CD8-positive, alpha-beta memory T cell (primary cell): ENCODE results near the gene MYRIP. TPM values are rescaled to one million over a fixed set of nuclear protein-coding genes. Genes with fewer than 3 reads are reported as not detected.

Experiments
- CTCF ChIA-PET: fragments of 350-600 bp; sonication (Branson Sonifier 250); formaldehyde crosslinking; loops from one replicate; lab custom pipeline; 2021; ENCODE audit warnings: antibody characterized with exemption; lab: Charles Lee
- POLR2A ChIA-PET: fragments of 350-600 bp; sonication (Branson Sonifier 250); formaldehyde crosslinking; loops from one replicate; lab custom pipeline; 2021; ENCODE audit warnings: antibody characterized with exemption; lab: Charles Lee
- DNase-seq, 5 donors: peaks; one replicate each; pipeline versions ENCODE4 v3.0.0 to v3.0.0-alpha.2; 2020 to 2022; ENCODE audit warnings: mixed read lengths in 1 of 5
- H3K27ac ChIP-seq: one replicate; pipeline ENCODE4 v1.7.0; 2013; ENCODE audit warnings: low read depth, mild to moderate bottlenecking, low read length, moderate library complexity
- H3K27me3 ChIP-seq: 2 replicates; pipeline ENCODE4 v1.7.0; 2013; ENCODE audit warnings: low read length, mild to moderate bottlenecking; ENCODE audit not compliant: insufficient read depth, poor library complexity, severe bottlenecking
- H3K36me3 ChIP-seq: 2 replicates; pipeline ENCODE4 v1.7.0; 2013; ENCODE audit warnings: mild to moderate bottlenecking, low read length, moderate library complexity; ENCODE audit not compliant: insufficient read depth
- H3K4me1 ChIP-seq: 2 replicates; pipeline ENCODE4 v1.7.0; 2013; ENCODE audit warnings: mild to moderate bottlenecking, low read length, moderate library complexity; ENCODE audit not compliant: insufficient read depth
- H3K4me3 ChIP-seq: 2 replicates; pipeline ENCODE4 v1.7.0; 2013; ENCODE audit warnings: mild to moderate bottlenecking, low read length
- H3K9me3 ChIP-seq: 2 replicates; pipeline ENCODE4 v1.7.0; 2013; ENCODE audit warnings: mild to moderate bottlenecking, low read length
- H3K27ac Mint-ChIP-seq, 8 donors: one replicate each; pipeline ENCODE4 v1.8.0; 2020 to 2021; ENCODE audit warnings: mixed read lengths in 8 of 8, mild to moderate bottlenecking in 6 of 8, inconsistent platforms in 3 of 8, moderate library complexity in 3 of 8
- H3K27me3 Mint-ChIP-seq, 2 donors: one replicate each; pipeline ENCODE4 v1.8.0; 2020 to 2021; ENCODE audit warnings: mixed read lengths in 2 of 2, mild to moderate bottlenecking in 1 of 2, moderate library complexity in 1 of 2
- H3K36me3 Mint-ChIP-seq, 3 donors: one replicate each; pipeline ENCODE4 v1.8.0; 2020 to 2021; ENCODE audit warnings: mixed read lengths in 3 of 3, inconsistent platforms in 1 of 3, mild to moderate bottlenecking in 1 of 3
- H3K4me1 Mint-ChIP-seq, 3 donors: one replicate each; pipeline ENCODE4 v1.8.0; 2020 to 2021; ENCODE audit warnings: mixed read lengths in 3 of 3, inconsistent platforms in 1 of 3, mild to moderate bottlenecking in 1 of 3
- H3K4me3 Mint-ChIP-seq, 7 donors: one replicate each; pipeline ENCODE4 v1.8.0; 2020 to 2021; ENCODE audit warnings: mixed read lengths in 7 of 7, mild to moderate bottlenecking in 6 of 7, moderate library complexity in 4 of 7, inconsistent platforms in 2 of 7
- H3K9me3 Mint-ChIP-seq, 5 donors: one replicate each; pipeline ENCODE4 v1.8.0; 2020 to 2022; ENCODE audit warnings: mixed read lengths in 5 of 5, mild to moderate bottlenecking in 3 of 5, moderate library complexity in 2 of 5, inconsistent platforms in 1 of 5
- polyA plus RNA-seq: library from polyadenylated mRNA; unstranded; fragments of 300-500 nt; fragmentation: Illumina TruSeq; gene quantifications from one replicate; pipeline ENCODE4 v1.2.3, GENCODE V29; 2021
- total RNA-seq, 2 experiments: library from RNA; stranded (reverse); gene quantifications; one replicate each; pipeline ENCODE4 v1.2.3, GENCODE V29; 2021

MYRIP gene
- total and polyA plus RNA-seq, 3 experiments from 2014 or later: not detected

DNA sequence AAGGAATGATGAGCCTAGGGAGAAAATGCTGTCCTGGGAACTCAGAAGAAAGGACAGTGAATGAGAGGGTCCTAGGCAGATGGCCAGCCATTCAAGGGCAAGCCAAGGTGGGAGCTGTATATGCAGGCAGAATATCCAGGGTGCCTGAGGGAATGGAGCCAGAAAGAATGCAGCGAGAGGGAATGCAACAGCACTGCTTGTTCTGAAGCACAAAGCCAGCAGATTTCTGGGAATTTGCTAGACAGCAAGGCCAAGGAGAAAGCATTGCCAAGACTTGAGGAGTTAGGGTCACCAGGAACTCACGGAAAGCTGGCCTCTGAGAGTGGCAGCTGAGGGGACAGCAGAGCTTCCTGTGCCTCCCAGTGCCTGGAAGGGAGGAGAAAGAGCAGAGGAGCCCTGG is 200.6 kb downstream of the MYRIP start:
- Mint-ChIP-seq H3K27ac (no peak overlapping the region), H3K4me3 (no peak overlapping the region), H3K9me3 (no peaks in the 10 kb centered on the region), H3K36me3 (no peaks in the 10 kb centered on the region), H3K27me3 (peaks cover 2 to 3% of the 10 kb centered on the region in 2 donors), H3K4me1 (no peaks in the 10 kb centered on the region)
- Histone ChIP-seq H3K4me1 (no peaks in the 10 kb centered on the region), H3K9me3 (no peaks in the 10 kb centered on the region), H3K4me3 (no peak overlapping the region), H3K36me3 (no peaks in the 10 kb centered on the region), H3K27me3 (no peaks in the 10 kb centered on the region), H3K27ac (no peak overlapping the region)
- no peak for DNase-seq
- ChIA-PET CTCF (no interaction called here), POLR2A (no interaction called here)

DNA sequence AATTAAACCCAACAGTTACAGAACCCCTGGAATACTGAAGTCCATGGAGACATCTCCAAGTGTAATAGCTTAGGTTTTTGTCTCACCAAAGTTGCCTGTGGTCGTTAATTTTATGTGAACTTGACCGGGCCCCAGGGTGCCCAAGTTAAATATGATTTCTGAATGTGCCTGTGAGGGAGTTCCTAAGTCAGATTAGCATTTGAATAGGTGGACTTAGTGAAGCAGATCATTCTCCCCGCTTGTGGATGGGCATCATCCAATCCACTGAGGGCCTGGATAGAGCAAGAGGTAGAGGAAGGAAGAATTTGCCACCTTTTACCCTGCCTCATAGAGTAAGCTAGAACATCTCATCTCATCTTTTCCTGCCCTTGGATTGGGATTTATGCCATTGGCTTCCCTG is 203.0 kb downstream of the MYRIP start:
- Histone ChIP-seq H3K4me3 (no peak overlapping the region), H3K4me1 (no peaks in the 10 kb centered on the region), H3K36me3 (no peaks in the 10 kb centered on the region), H3K9me3 (no peaks in the 10 kb centered on the region), H3K27me3 (no peaks in the 10 kb centered on the region), H3K27ac (no peak overlapping the region)
- ChIA-PET POLR2A (no interaction called here), CTCF (no interaction called here)
- H3K4me1 Mint-ChIP-seq: no peaks in the 10 kb centered on the region
- H3K9me3 Mint-ChIP-seq: peaks cover 0 to 2% (median 0%) of the 10 kb centered on the region in 5 donors
- H3K27ac Mint-ChIP-seq: no peak overlapping the region
- no peaks in the 10 kb centered on the region for H3K36me3 Mint-ChIP-seq
- H3K27me3 Mint-ChIP-seq: peaks cover 3 to 8% of the 10 kb centered on the region in 2 donors
- H3K4me3 Mint-ChIP-seq: no peak overlapping the region
- no peak for DNase-seq

DNA sequence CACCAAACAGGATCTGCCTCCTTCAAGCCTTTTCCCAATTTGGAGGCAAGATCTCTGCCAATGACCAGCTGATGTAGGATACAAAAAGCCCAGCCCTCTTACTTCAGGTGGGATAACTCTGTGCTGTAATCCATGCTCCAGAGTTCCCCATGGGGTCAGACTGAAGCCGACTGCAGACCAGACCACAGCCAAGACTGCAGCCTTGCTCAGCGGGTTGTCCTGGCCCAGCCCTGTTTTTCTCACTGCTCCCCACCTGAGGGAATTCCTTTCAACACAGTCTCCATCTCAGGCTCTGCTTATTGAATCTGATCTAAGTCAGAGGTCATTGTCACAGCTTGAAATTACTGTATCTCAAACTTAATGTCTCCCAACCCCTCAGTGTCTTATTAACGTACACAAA is 207.0 kb downstream of the MYRIP start:
- Histone ChIP-seq H3K4me1 (no peaks in the 10 kb centered on the region), H3K9me3 (no peaks in the 10 kb centered on the region), H3K36me3 (no peaks in the 10 kb centered on the region), H3K27ac (no peak overlapping the region), H3K4me3 (no peak overlapping the region), H3K27me3 (no peaks in the 10 kb centered on the region)
- H3K27ac Mint-ChIP-seq: no peak overlapping the region
- H3K4me1 Mint-ChIP-seq: no peaks in the 10 kb centered on the region
- peaks cover 0 to 2% (median 0%) of the 10 kb centered on the region in 5 donors for H3K9me3 Mint-ChIP-seq
- H3K36me3 Mint-ChIP-seq: no peaks in the 10 kb centered on the region
- ChIA-PET CTCF (no interaction called here), POLR2A (no interaction called here)
- no peak overlapping the region for H3K4me3 Mint-ChIP-seq
- DNase-seq: no peak
- peaks cover 3 to 8% of the 10 kb centered on the region in 2 donors for H3K27me3 Mint-ChIP-seq

DNA sequence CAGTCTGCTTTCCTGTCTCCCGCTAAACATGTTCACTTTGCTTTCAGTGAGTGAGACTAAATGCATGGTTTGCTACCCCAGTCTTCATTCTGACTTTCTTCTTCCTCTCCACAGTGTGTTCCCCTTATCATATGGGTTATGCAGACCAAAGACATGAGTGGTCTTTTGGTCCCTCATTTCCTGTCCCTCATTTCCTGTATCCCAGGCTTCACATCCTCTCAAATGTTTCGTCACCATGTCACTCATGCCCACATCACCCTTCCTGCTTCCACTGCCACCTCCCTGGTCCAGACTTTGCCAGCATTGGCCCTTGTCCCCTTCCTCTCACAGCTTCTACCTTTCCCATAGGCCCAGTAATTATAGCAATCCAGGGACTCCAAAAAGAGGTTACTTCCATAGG is 209.0 kb downstream of the MYRIP start:
- Mint-ChIP-seq H3K9me3 (peaks cover 0 to 6% (median 2%) of the 10 kb centered on the region in 5 donors), H3K27ac (no peak overlapping the region), H3K4me3 (no peak overlapping the region), H3K4me1 (no peaks in the 10 kb centered on the region), H3K27me3 (peaks cover 9 to 13% of the 10 kb centered on the region in 2 donors), H3K36me3 (no peaks in the 10 kb centered on the region)
- Histone ChIP-seq H3K9me3 (no peaks in the 10 kb centered on the region), H3K36me3 (no peaks in the 10 kb centered on the region), H3K4me1 (no peaks in the 10 kb centered on the region), H3K27me3 (no peaks in the 10 kb centered on the region), H3K27ac (no peak overlapping the region), H3K4me3 (no peak overlapping the region)
- CTCF ChIA-PET: no interaction called here
- POLR2A ChIA-PET: no interaction called here
- DNase-seq: no peak

DNA sequence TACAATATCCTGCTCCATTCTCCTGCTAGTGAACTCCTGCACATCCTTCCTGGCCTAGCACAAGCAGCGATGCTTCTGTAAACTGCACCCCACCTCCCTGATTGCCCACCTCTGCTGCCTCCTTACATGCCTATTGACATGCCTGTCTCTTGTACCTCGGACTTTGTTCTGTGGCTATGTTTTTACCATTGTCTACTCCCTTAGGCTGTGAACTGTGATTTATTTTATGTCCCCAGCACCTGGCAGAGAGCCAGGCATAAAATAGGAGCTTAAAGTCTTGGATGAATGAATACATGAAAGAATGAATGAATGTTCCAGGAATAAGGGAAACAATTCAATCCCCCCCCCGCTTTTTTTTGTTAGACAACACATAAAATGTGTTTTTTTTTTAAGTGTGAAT is 210.0 kb downstream of the MYRIP start:
- Mint-ChIP-seq H3K27me3 (peaks cover 13% of the 10 kb centered on the region in 2 donors), H3K9me3 (peaks cover 0 to 10% (median 6%) of the 10 kb centered on the region in 5 donors), H3K4me3 (no peak overlapping the region), H3K4me1 (no peaks in the 10 kb centered on the region), H3K27ac (no peak overlapping the region), H3K36me3 (peaks cover 0 to 2% (median 0%) of the 10 kb centered on the region in 3 donors)
- no peaks in the 10 kb centered on the region for H3K27me3 ChIP-seq
- H3K9me3 ChIP-seq: no peaks in the 10 kb centered on the region
- H3K4me1 ChIP-seq: no peaks in the 10 kb centered on the region
- DNase-seq: no peak
- H3K27ac ChIP-seq: no peak overlapping the region
- ChIA-PET POLR2A (no interaction called here), CTCF (no interaction called here)
- no peaks in the 10 kb centered on the region for H3K36me3 ChIP-seq
- H3K4me3 ChIP-seq: no peak overlapping the region

DNA sequence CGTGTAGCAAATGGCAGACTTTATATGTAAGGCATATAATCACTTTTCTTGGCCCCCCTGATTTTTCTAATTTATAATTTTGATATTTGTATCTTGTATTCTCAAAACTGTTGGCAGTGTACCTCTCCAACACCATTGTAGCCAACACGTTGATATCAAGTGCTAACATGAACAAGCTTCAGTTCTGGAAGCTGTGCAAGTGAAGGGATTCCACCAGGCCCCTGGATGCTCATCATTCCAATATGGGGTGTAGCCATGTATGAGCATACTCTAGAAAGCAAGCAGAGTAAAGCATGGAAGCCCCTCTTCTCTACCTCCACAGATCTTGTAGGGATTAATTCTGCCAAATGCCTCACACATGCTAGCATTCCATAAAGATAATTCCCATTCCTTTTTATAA is 211.3 kb downstream of the MYRIP start:
- Histone ChIP-seq H3K9me3 (no peaks in the 10 kb centered on the region), H3K27ac (no peak overlapping the region), H3K4me3 (no peak overlapping the region), H3K27me3 (no peaks in the 10 kb centered on the region), H3K36me3 (no peaks in the 10 kb centered on the region), H3K4me1 (no peaks in the 10 kb centered on the region)
- Mint-ChIP-seq H3K27ac (no peak overlapping the region), H3K4me1 (no peaks in the 10 kb centered on the region), H3K9me3 (peaks cover 4 to 15% (median 12%) of the 10 kb centered on the region in 5 donors), H3K27me3 (peaks cover 10 to 13% of the 10 kb centered on the region in 2 donors), H3K4me3 (no peak overlapping the region), H3K36me3 (peaks cover 0 to 3% (median 2%) of the 10 kb centered on the region in 3 donors)
- CTCF ChIA-PET: no interaction called here
- no peak for DNase-seq
- POLR2A ChIA-PET: no interaction called here

DNA sequence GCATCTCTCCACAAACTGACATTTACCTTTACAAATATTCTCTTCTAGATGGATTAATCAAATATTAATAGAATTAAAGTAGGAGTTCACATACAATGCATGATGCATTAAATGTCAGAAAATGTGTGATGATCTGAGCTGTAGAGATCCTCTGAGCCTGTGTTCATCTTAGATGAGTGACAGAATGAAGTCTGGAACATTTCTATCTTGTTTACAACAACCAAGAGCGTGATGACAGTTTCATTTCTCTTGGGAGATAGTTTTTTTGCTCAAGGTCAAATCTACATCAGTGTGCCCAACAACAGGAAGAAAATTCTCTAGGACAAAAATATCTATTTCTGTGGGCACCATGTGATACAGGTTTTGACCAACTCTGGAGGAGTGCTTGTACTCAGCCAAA is 211.9 kb downstream of the MYRIP start:
- no peak overlapping the region for H3K4me3 ChIP-seq
- Mint-ChIP-seq H3K4me1 (no peaks in the 10 kb centered on the region), H3K9me3 (peaks cover 8 to 19% (median 13%) of the 10 kb centered on the region in 5 donors), H3K4me3 (no peak overlapping the region), H3K27ac (no peak overlapping the region), H3K27me3 (peaks cover 10 to 12% of the 10 kb centered on the region in 2 donors), H3K36me3 (peaks cover 0 to 4% (median 2%) of the 10 kb centered on the region in 3 donors)
- H3K4me1 ChIP-seq: no peaks in the 10 kb centered on the region
- no peaks in the 10 kb centered on the region for H3K36me3 ChIP-seq
- H3K27ac ChIP-seq: no peak overlapping the region
- ChIA-PET POLR2A (no interaction called here), CTCF (no interaction called here)
- no peaks in the 10 kb centered on the region for H3K27me3 ChIP-seq
- no peak for DNase-seq
- no peaks in the 10 kb centered on the region for H3K9me3 ChIP-seq

DNA sequence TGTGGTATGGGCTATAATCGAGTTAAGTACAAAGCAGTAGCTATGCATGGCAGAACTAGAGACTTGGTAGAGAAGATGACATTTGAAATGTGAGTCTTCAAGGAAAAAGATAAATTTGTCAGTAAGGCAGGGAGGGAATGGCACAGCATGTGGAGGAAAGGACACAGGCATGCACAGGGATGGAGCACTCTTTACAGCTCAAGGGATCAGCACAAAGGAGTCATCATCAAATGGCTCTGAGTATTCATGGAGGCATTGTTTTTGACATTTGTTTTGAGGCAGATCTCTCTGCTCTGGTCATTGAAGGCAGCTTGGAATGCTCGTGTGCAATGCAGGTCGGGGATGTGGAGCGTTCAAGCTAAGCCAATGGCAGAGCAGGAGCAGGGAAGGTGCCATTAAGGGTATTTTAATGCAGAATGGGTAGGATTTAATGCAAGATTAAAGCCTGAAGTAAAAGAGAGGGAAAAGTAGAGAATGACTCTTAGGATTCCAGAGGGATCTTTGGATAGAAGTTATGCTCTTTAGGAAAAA is 213.0 kb downstream of the MYRIP start:
- Histone ChIP-seq H3K9me3 (no peaks in the 10 kb centered on the region), H3K27me3 (no peaks in the 10 kb centered on the region), H3K4me1 (no peaks in the 10 kb centered on the region), H3K4me3 (no peak overlapping the region), H3K36me3 (no peaks in the 10 kb centered on the region), H3K27ac (no peak overlapping the region)
- H3K27ac Mint-ChIP-seq: no peak overlapping the region
- H3K27me3 Mint-ChIP-seq: peaks cover 7 to 10% of the 10 kb centered on the region in 2 donors
- H3K4me3 Mint-ChIP-seq: no peak overlapping the region
- peaks cover 0 to 4% (median 2%) of the 10 kb centered on the region in 3 donors for H3K36me3 Mint-ChIP-seq
- peaks cover 11 to 28% (median 22%) of the 10 kb centered on the region in 5 donors for H3K9me3 Mint-ChIP-seq
- CTCF ChIA-PET: no interaction called here
- no peak for DNase-seq
- POLR2A ChIA-PET: no interaction called here
- no peaks in the 10 kb centered on the region for H3K4me1 Mint-ChIP-seq
